A549 (cell line): ENCODE measurements around the gene TEAD2. TPM values are rescaled to one million over a fixed set of nuclear protein-coding genes. Genes with fewer than 3 reads are reported as not detected.
A peak's percentile ranks its signal among the peaks of the same experiment; 100 is the strongest.
"Not testable (repeated sequence)": the region's sequence is repeated elsewhere in the genome, so short reads cannot be mapped to it uniquely, and the experiment has no call there.

Experiments used
- ATAC-seq, 2 experiments: fragments of 200-7000 bp in 1 of 2; fragments of >200 bp in 1 of 2; cut with Nextera tagmentation in 1 of 2; cut with Tn5 transposase in 1 of 2; 3 replicates each; pipeline versions ENCODE4 v1.8.0 to v1.9.1; 2018 to 2020; ENCODE audit warnings: mild to moderate bottlenecking in 1 of 2, moderate library complexity in 1 of 2
- CTCF ChIA-PET: fragments of 300-600 bp; sonication (Branson Sonifier 250); formaldehyde crosslinking; extraction: SDS; loops from one replicate; lab custom pipeline; 2021; ENCODE audit warnings: antibody characterized with exemption, inconsistent platforms; lab: Yijun Ruan, JAX
- POLR2A ChIA-PET: fragments of 350-600 bp; formaldehyde crosslinking; extraction: SDS; loops from one replicate; lab custom pipeline; 2021; ENCODE audit warnings: antibody characterized with exemption, inconsistent platforms; lab: Yijun Ruan, JAX
- DNase-seq, 2 experiments: peaks; one replicate each; pipeline versions ENCODE4 v3.0.0 to v3.0.0-alpha.2; 2011 to 2016; ENCODE audit warnings: low read depth in 1 of 2, low spot score in 1 of 2
- FAIRE-seq: peaks from 2 replicates; lab custom pipeline; 2011; peaks lifted over from hg19 to GRCh38; lab: Jason Lieb, UNC
- H3K27ac ChIP-seq, 2 experiments: fragments of >200 bp; sonication (Bioruptor Twin); formaldehyde crosslinking; 3 replicates each; pipeline ENCODE4 v1.5.1; 2016 to 2017
- H3K4me1 ChIP-seq: fragments of >200 bp; sonication (Bioruptor Twin); formaldehyde crosslinking; 3 replicates; pipeline ENCODE4 v1.6.1; 2016
- H3K4me2 ChIP-seq: fragments of >200 bp; sonication (Bioruptor Twin); formaldehyde crosslinking; 3 replicates; pipeline ENCODE4 v1.6.1; 2016
- H3K4me3 ChIP-seq: fragments of >200 bp; sonication (Bioruptor Twin); formaldehyde crosslinking; 3 replicates; pipeline ENCODE4 v1.5.1; 2016
- H3K9me3 ChIP-seq: fragments of >200 bp; sonication (Bioruptor Twin); formaldehyde crosslinking; 3 replicates; pipeline ENCODE4 v1.6.1; 2016
- FOXS1 ChIP-seq: fragments of 250-450 bp; sonication (Bioruptor Pico); IDR thresholded peaks from 2 replicates; pipeline ENCODE4 v1.5.0; 2020; ENCODE audit warnings: mild to moderate bottlenecking, moderate library complexity
- GATA3 ChIP-seq: IDR thresholded peaks from 2 replicates; pipeline ENCODE4 v1.6.1; 2012; ENCODE audit warnings: borderline replicate concordance
- RAD21 ChIP-seq, 2 experiments: fragments of >200 bp in 1 of 2; sonication (Bioruptor Twin) in 1 of 2; formaldehyde crosslinking in 1 of 2; IDR thresholded peaks in 1 of 2; conservative IDR thresholded peaks in 1 of 2; 2 replicates in 1 of 2; 3 replicates in 1 of 2; pipeline ENCODE4 v1.6.1; 2012 to 2018; ENCODE audit warnings: inconsistent platforms in 1 of 2
- SMC3 ChIP-seq: fragments of >200 bp; sonication (Bioruptor Twin); formaldehyde crosslinking; IDR thresholded peaks from 3 replicates; pipeline ENCODE4 v1.6.1; 2018; ENCODE audit warnings: inconsistent platforms
- SREBF2 ChIP-seq: fragments of 450-650 bp; IDR thresholded peaks from 2 replicates; pipeline ENCODE4 v1.6.1; 2014; ENCODE audit warnings: mild to moderate bottlenecking, moderate library complexity
- ZFP36 ChIP-seq: fragments of 450-650 bp; IDR thresholded peaks from 2 replicates; pipeline ENCODE4 v1.6.1; 2014; ENCODE audit warnings: borderline replicate concordance; ENCODE audit not compliant: partially characterized antibody
- WGBS: methylation state at CpG from one replicate; pipeline ENCODE4 v1.1.6; 2017; ENCODE audit errors: missing lambda C conversion rate; 5-methylcytosine and 5-hydroxymethylcytosine counted together
- polyA plus RNA-seq, 4 experiments: library from polyadenylated mRNA; depleted of rRNA in 3 of 4; stranded (reverse); fragments of >200 nt; fragmentation: RNase III in 1 of 4; extraction: RNeasy Plus Mini Kit Qiagen cat#74134 plus additional on column Dnase treatment in 1 of 4; gene quantifications; 2 replicates in 3 of 4; 3 replicates in 1 of 4; pipeline ENCODE4 v1.2.3, GENCODE V29; 2011 to 2017
- TF ChIP-seq, protein P1 (sequence below): fragments of 450-650 bp; IDR thresholded peaks from 2 replicates; pipeline ENCODE4 v1.6.1; 2014; ENCODE audit warnings: antibody characterized with exemption
- TF ChIP-seq, protein P2 (sequence below): fragments of >200 bp; sonication (Bioruptor Twin); formaldehyde crosslinking; IDR thresholded peaks from 3 replicates; pipeline ENCODE4 v1.5.1; 2016

The TEAD2 gene
- polyA plus RNA-seq, 2 of the 4 experiments (the other 2 are of a cell fraction): 15.9 to 25.3 TPM

GRCh38 chr19:49332691-49333417 lies 29.4 kb downstream of the TEAD2 start:
- FAIRE-seq, H3K4me3 ChIP-seq, H3K27ac ChIP-seq, H3K9me3 ChIP-seq, ATAC-seq, H3K4me1 ChIP-seq, H3K4me2 ChIP-seq, POLR2A ChIA-PET, DNase-seq: not testable (repeated sequence)
- CTCF ChIA-PET: interaction anchor here (0.9 to 1.9 kb wide), 4 partner anchors 22 to 107 kb away, joined by 3 to 7 read pairs (median 4); no protein-coding TSS in a partner anchor
- WGBS: 89% methylated on average over 13 of the region's 13 CpGs

DNA sequence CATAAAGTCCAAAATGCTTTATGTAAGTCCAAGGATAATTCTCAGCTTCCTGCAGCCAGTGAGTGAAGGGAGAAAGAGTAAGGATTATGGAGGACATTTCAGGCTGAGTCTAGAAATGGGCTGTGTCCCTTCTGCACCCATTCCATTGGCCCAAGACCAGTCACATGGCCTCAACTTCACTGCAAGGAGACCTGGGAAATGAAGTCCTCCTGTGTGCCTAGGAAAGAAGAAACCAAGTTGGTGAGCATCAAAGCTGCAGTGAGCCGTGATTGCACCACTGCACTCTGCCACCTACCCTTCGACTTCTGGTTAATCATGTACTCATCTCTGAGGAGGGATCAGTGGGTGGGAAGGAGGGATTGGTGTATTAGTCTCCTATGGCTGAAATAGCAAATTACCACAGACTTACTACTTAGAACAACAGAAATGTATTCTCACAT lies 30.6 kb downstream of the TEAD2 start:
- H3K4me2 ChIP-seq: no peak overlapping the region
- H3K27ac ChIP-seq: no peak overlapping the region
- no peak for FAIRE-seq
- H3K4me1 ChIP-seq: no peaks in the 10 kb centered on the region
- H3K4me3 ChIP-seq: no peak overlapping the region
- TF ChIP-seq, protein P1, sequence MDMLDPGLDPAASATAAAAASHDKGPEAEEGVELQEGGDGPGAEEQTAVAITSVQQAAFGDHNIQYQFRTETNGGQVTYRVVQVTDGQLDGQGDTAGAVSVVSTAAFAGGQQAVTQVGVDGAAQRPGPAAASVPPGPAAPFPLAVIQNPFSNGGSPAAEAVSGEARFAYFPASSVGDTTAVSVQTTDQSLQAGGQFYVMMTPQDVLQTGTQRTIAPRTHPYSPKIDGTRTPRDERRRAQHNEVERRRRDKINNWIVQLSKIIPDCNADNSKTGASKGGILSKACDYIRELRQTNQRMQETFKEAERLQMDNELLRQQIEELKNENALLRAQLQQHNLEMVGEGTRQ: peak; percentile 88
- no peak for TF ChIP-seq GATA3
- peak; percentile 84 to 91 for ATAC-seq
- 29% methylated on average over 2 of the region's 2 CpGs for WGBS
- CTCF ChIA-PET: interaction anchor here (0.8 to 2.0 kb wide), 6 partner anchors 13 to 133 kb away, joined by 3 to 7 read pairs (median 5); no protein-coding TSS in a partner anchor
- DNase-seq: peak; percentile 60 to 77
- H3K9me3 ChIP-seq: no peaks in the 10 kb centered on the region
- POLR2A ChIA-PET: no interaction called here

- H3K4me3 ChIP-seq, FAIRE-seq, H3K27ac ChIP-seq, H3K4me1 ChIP-seq, DNase-seq, POLR2A ChIA-PET, H3K9me3 ChIP-seq, H3K4me2 ChIP-seq, ATAC-seq: not testable (repeated sequence)
- CTCF ChIA-PET: interaction anchor here (0.8 to 2.0 kb wide), 6 partner anchors 13 to 132 kb away, joined by 3 to 7 read pairs (median 5); no protein-coding TSS in a partner anchor
- WGBS: 88% methylated on average over 4 of the region's 4 CpGs
These were observed 31.0 kb downstream of the TEAD2 start for GRCh38 chr19:49331187-49331586.

DNA sequence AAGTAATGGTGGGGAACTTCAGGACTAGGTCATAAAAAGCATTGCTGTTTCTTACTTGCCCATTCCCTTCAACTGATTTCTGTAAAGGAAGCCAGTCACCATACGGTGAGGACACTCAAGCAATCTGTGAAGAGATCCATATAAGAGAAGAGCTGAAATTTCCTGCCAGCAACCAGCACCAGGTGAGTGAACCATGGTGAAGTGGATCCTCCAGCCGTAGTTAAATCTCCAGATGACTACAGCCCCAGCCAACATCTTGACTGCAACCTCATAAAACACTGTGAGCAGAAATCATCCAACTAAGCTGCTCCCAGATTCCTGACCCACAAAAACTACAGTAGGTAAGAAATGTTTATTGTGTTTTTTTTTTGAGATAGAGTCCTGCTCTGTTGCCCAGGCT lies 33.5 kb downstream of the TEAD2 start:
- DNase-seq (no peak), FAIRE-seq (no peak), ATAC-seq (no peak)
- H3K4me1 ChIP-seq: no peaks in the 10 kb centered on the region
- no peak overlapping the region for H3K4me2 ChIP-seq
- ChIA-PET CTCF (interaction anchor here (1.0 to 3.4 kb wide), 6 partner anchors 16 to 141 kb away, joined by 3 to 18 read pairs (median 4); no protein-coding TSS in a partner anchor), POLR2A (no interaction called here)
- no peak overlapping the region for H3K4me3 ChIP-seq
- no peaks in the 10 kb centered on the region for H3K9me3 ChIP-seq
- WGBS: 100% methylated on average over 2 of the region's 2 CpGs
- TF ChIP-seq ZFP36: no peak
- no peak overlapping the region for H3K27ac ChIP-seq

GRCh38 chr19:49327878-49328544 lies 34.2 kb downstream of the TEAD2 start:
- Histone ChIP-seq H3K4me2 (no peak overlapping the region), H3K4me3 (no peak overlapping the region), H3K27ac (no peak overlapping the region), H3K9me3 (peaks cover 4% of the 10 kb centered on the region; the same call in 1 of the 3 replicates), H3K4me1 (no peaks in the 10 kb centered on the region)
- TF ChIP-seq SREBF2 (no peak), SMC3 (peak; percentile 41; the same call in 2 of the 3 replicates), FOXS1 (CRISPR knock-in tag) (no peak), RAD21 (conservative IDR thresholded peaks at IDR 0.05 in 1 of 2, IDR thresholded peaks at IDR 0.05 in 1 of 2) (peak in 1 of 2 experiments; percentile 35; a peak in 3 of 5 replicates)
- TF ChIP-seq, protein P2, sequence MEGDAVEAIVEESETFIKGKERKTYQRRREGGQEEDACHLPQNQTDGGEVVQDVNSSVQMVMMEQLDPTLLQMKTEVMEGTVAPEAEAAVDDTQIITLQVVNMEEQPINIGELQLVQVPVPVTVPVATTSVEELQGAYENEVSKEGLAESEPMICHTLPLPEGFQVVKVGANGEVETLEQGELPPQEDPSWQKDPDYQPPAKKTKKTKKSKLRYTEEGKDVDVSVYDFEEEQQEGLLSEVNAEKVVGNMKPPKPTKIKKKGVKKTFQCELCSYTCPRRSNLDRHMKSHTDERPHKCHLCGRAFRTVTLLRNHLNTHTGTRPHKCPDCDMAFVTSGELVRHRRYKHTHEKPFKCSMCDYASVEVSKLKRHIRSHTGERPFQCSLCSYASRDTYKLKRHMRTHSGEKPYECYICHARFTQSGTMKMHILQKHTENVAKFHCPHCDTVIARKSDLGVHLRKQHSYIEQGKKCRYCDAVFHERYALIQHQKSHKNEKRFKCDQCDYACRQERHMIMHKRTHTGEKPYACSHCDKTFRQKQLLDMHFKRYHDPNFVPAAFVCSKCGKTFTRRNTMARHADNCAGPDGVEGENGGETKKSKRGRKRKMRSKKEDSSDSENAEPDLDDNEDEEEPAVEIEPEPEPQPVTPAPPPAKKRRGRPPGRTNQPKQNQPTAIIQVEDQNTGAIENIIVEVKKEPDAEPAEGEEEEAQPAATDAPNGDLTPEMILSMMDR: peak; percentile 70
- FAIRE-seq (no peak), DNase-seq (peak; percentile 51 to 56), ATAC-seq (peak; percentile 72 to 74; a peak in 4 of 6 replicates)
- ChIA-PET CTCF (interaction anchor here (0.6 to 3.4 kb wide), 28 partner anchors 10 to 696 kb away, joined by 3 to 18 read pairs (median 4); no protein-coding TSS in a partner anchor), POLR2A (no interaction called here)
- WGBS: 46% methylated on average over 2 of the region's 2 CpGs
